ENCODE results near the gene APBA3.
A peak's percentile ranks its signal among the peaks of the same experiment; 100 is the strongest.

APBA3 gene, protein sequence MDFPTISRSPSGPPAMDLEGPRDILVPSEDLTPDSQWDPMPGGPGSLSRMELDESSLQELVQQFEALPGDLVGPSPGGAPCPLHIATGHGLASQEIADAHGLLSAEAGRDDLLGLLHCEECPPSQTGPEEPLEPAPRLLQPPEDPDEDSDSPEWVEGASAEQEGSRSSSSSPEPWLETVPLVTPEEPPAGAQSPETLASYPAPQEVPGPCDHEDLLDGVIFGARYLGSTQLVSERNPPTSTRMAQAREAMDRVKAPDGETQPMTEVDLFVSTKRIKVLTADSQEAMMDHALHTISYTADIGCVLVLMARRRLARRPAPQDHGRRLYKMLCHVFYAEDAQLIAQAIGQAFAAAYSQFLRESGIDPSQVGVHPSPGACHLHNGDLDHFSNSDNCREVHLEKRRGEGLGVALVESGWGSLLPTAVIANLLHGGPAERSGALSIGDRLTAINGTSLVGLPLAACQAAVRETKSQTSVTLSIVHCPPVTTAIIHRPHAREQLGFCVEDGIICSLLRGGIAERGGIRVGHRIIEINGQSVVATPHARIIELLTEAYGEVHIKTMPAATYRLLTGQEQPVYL

DNA sequence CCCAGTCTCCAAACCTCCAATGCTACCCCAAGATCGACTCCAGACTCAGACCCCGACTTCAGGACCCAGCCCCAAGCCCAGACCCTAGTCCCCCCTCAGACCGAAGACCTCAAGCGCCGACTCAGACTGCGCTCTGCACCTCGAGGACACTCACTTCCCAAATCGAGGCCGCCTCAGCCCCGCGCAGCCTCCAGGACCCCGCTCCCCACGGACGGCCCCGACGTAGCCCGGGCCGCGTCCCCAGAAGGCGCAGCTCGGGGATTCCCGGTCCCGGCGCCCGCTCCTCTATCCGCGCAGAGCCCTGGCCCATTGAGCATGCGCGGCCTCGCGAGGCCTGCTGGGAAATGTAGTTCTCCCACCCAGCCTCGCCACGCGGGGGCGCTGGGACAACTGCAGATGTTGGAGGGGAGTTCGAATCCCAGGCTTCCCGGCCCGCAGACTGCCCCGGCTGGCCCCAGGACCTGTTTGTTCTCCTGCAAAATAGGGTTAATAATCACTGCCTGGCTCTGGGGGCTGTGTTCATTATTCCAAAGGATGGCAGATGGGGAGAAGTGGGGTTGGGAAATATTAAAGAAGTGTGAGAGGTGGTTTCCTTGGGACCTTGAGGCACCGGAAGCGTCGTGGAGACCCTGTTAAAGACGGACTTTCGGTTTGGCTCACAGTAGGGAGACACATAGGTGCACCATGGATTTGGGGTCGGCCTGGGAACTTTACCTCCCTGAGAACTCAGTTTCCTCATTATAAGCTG lies at the start of gene APBA3:
Gene APBA3 (minus strand): TSS at position 311 of the 748 bp plus-strand sequence. CDS start 1,428 bp downstream, outside the sequence.
- peak; percentile 90 for DNase-seq

DNA sequence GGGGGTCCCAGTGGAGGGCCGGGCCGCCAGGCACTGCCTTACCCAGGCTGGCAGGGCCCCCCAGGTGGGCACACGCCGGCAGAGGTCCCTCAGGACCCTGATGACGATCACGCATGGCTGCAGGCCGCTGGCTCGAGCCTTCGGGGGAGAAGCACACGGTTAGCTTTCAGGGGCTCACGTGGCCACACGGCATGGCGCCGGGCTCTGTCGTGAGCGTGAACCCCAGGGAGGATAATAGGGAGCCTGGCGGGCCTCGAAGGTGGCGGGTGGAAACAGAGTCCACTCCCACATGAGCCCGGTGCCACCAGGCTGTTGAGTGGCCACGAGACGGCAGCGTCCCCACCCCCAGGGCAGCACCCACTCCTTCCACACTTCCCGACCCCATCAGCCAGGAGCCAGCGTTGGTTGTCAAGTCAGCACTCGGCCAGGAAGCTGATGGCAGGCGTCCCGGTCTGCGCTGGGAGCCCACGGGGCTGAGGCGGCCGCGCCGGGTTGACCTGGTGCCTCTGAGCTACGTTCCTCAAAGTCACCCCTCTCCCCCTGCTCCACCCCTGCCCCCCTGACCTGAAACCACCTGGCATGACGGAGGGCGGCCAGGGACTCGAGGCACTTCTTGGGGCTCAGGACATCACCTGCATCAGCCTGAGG lies 49.3 kb upstream of the APBA3 start:
- DNase-seq, result no peak

DNA sequence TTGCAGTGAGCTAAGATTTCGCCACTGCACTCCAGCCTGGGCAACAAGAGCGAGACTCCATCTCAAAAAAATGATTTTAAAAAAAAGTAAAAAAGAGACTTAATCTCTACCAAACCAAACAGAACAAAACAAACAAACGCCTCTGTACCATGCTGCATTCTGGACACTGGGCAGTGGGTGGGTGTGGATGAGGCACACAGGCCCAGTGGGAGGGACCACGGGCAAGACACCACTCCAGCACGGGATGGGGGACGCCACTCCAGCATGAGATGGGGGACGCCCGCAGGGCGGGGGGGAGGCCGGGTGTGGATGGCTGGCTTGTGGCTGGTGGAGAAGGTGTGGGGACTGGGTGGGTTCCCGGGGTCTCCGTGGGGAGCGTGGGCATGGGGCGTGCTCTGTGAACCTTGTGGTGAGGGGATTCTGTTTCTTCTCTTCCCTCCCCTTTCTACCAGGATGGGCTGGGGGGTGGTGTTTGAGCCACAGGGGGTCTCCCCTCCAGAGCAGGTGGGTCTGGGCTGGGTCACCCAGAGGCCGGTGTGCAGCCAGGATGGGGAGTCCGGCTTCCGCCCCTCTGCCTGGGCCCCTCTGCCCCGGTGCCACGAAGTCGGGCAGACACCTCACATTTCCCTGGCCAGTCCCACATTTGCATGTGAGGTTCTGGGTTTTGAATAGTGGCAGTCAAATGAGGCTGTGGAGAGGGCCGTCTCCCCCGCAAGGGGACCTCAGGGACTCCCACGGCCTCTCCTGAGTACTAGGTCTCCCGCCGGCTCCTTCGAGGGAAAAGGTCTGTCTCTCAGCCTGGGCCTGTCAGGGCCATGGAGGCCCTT lies 48.6 kb upstream of the APBA3 start:
- DNase-seq, result no peak

DNA sequence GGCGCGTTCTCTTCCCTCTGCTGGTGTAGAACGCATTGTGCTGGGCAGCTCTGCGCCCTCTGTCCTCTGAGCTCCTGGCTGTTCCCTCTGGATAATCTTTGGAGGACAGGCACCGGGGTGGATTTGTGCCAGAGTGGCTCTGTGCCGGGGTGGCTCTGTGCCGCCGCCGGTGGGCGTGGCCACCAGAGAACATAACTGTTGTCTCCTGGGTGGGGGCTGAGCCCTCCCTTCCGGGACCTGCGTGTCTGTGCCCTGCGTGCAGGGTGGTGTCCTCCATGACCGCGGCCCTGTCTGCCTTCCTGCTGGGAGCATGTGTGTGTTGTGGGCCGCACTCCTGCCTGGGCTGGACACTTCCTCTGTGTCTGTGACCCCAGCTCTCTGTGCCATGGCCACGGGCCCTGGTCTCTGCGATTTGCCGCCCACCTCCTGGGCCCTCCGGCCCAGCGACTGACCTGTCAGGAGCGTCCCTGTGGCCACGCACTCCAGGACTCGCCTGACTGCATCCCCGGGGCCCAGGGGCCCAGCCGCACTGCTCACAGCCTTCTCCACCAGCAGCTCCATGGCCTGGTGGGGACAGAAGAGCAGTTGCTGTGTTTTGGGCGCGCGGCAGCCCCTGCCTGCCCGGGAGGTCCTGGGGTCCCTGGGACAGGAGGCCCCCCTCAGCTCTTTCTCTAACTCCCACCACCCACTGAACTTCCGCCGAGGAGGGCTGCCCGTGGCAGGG lies 47.1 kb upstream of the APBA3 start:
- no peak for DNase-seq

DNA sequence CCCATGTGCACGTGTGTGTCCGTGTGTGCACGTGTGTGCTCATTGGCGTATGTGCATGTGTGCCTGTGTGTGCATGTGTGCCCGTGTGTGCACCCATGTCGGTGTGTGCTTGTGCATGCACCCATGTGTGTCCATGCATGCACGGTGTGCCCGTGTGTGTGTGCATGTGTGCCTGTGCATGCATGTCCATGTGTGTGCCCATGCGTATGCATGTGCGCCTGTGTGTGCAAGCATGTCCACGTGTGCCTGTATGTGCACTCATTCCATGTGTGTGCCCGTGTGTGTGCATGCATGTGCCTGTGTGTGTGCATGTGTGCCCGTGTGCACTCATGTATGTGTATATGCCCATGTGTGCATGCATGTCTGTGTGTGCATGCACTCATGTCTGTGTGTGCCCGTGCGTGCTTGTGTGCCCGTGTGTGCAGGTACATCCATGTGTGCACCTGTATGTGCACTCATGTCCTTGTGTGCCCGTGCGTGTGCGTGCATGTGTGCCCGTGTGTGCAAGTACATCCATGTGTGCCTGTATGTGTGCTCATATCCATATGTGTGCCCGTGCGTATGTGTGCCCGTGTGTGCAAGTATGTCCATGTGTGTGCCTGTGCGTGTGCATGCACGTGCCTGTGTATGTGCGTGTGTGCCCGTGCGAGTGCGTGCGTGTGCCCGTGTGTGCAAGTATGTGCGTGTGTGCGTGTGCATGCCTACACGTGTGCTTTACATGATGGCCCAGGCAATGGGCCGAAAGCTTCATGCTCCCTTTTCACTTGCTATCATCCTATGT lies 46.3 kb upstream of the APBA3 start:
- DNase-seq, result no peak

DNA sequence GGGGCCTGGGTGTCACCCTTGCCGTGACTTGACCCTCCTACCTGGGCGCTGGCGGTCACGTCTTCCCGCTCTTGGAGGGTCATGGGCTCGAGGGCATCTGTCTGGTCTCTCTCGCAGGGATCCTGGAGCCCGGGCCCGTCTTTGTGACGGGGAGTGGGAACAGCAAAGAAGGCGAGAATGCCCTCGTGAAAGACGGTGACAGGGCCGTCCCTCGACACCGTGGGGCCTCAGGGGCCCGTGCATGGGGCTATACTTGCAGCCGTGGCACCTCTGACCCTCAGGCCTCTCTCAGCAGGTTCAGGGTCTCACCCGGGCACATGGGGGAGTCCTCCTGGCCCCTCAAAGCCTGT lies 45.6 kb upstream of the APBA3 start:
- DNase-seq, result no peak

DNA sequence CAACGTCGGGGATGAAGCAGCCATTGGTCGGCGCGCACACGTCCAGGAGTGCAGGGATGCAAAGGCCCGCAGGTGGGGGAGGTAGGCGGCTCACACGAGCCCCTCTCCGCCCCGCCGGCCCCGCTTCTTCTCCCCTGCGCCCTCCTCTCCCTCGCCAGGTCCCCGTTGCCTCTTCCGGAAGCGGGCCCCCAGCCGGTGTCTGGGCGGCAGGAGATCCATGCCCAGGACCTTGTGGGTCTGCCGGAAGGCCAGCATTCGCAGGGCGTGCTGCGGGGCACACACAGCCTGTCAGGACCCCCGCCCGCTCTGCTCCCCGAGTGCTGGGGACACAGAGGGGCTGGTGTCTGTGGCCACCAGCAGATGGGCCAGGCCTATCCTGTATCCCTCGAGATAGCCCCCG lies 44.4 kb upstream of the APBA3 start:
- no peak for DNase-seq

DNA sequence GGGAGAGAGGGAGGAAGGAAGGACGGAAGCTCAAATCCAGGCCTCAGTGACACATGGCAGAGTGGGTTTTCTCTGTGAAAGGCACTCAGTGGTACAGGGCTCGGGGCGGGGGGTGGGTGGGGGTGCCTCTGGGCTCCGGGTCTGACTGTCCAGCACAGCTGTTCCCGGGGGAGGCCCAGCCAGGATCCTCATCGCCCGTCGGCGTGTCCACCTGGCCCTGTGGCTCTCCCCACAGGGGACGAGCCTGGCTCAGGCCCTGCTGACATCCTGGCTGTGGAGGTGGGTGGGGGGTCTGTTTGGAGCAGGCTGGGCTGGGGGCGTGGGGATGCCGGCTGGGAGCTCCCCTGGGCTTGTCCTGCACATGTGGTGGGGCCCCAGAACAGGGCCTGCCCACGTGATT lies 42.9 kb upstream of the APBA3 start:
- DNase-seq, result no peak

DNA sequence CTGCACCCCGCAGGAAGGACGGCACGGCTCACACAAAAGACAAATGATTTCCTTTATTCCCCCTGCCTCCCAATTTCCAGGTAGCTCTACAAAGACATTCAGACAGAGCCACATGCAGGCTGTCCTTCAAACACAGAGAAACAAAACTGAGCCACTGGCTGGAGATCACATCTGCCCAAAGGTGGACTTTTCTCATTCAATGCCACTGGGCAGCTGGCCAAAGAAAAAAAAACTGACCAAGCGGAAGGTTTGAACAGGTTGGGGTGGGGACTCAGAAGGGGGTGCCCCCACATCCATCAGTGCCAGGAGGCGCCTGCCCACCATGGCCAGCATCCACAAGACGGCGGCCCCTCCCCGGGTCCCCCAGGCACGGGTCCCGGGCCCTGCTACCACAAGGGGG lies 42.5 kb upstream of the APBA3 start:
- DNase-seq, result no peak

DNA sequence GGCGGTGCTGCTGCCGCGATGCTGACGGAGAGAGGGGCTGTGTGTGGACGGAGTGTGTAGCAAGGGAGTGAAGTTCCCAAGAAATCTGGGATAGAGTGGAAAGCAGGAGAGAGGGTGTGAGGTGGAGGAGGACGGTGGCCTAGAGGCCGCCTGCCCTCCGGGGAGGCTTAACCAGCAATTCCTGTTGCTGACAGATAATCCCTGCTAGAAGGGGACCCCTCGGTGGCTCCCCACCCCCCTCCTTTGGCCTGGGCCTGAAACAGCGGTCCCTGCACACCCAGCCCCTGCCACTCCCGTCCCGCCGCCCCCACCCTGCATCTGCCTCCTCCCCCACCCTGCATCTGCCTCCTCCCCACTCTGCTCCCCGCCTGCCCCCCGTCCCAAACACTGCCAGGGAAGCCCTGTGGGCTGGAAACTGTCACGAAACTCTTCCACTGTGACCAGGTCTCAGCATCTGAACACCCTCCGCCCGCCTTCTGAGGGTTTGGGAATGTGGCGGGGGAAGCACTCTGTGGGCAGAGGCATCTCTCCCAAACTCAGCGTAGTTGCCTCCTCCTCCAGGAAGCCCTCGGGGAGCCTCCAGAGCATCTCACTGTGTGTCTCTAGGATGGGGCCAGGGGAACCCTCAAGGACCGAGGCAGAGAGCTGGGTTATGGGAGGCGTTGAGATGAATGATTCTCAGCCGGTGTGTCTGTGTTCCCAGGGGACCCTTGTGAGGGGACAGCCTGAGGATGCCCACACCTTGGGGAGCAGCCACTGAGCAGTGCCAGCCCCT lies 41.8 kb upstream of the APBA3 start:
- no peak for DNase-seq

DNA sequence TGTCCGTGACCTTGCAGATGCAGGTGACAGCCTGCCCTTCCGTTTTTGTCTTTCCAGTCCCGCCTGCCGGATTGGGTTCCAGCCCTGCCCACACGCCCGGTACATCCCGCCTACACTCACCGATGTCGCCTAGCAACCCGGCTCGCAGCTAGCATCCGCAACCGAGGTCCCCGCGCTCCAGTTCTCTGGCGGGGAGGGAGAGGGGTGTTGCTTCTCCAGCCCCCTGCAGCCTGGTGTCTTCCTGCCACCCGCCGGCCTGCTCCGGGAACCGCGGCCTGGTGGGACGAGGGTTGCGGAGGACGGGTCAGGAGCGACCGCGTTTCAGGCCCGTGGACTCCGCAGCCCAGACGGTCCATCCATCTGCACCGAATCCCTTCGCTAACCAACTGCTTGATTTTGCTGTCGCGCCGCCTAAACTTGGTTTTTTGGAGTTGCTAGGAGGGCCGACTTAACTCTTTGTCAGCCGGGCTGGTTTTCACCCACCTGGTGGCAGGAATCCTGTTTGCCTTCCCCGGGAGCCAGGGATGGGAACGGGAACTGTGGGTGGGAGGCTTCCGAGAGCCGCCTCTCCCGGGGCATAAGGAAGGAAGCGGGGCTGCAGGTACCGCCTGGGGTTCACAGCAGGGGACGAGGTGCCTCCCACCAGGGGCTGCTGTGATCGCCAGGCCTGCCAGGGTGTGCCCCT lies 40.1 kb upstream of the APBA3 start:
- peak; percentile 62 for DNase-seq

DNA sequence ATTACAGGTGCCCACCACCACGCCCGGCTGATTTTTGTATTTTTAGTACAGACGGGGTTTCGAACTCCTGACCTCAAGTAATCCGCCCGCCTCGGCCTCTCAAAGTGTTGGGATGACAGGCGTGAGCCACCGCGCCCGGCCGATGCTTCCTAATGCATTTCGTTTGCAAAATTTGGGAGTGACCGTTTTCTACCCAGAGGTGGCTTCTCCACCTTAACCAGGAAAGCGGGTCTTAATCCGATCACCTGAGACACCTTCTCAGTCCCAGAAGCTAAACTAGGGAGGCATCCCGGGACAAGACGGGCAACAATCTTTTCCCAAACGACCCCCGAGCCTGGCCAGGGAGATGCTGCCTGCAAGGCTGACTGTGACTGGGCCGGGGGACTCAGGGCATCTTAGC lies 39.5 kb upstream of the APBA3 start:
- DNase-seq, result no peak

DNA sequence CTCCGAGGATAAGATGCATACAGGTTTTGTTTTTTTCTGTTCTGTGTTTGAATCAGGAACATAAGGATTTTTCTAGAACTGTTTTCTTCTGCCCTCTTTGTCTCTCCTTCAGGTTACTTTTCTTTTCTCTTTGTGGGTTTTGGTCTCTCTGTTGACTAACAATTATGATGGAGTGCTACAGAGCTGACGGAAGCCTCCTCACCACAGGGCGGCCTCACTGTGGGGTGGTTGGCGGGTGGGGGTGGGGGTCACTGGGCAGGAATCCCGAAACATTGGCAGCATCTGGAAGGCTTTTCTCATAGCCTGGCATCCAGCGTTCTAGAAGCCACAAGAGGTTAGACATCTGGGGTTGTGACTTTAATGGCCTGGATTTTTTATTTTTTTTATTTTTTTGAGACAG lies 36.6 kb upstream of the APBA3 start:
- no peak for DNase-seq

DNA sequence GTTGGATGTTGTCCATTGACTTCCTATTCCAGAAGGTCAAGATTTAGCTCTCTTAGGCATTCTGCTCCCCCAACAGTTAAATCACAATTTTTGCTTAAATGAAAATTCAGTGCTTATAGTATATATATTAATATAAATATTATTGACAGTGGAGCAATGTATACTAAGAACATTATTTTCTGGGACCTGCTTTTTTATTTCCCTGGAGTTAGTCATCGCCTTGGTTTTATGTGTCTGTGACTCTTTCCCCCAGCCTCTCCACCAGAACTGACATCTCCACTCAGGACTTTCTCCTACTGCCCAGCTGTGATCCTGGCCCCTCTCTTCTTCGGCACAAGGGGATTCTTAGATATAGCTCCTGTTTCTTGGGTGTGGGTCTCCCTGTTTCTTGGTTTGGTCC lies 34.9 kb upstream of the APBA3 start:
- no peak for DNase-seq

DNA sequence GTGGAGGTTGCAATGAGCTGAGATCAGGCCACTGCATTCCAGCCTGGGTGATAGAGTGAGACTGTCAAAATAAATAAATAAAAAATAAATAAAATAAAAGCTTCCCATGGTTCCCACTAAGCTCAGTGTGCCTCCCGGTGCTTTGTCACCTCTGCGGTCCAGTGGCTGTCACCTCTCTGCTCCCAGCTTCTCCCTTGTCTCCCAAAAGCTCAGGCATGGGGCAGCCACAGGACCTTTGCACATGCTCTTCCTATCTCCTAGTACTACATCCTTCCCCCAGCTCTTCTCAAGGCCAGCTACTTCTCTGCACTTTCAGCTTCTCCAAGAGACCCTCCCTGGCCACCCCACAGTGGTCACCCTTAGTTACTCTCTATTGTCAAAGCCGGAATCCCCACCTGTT lies 32.3 kb upstream of the APBA3 start:
- DNase-seq, result no peak

DNA sequence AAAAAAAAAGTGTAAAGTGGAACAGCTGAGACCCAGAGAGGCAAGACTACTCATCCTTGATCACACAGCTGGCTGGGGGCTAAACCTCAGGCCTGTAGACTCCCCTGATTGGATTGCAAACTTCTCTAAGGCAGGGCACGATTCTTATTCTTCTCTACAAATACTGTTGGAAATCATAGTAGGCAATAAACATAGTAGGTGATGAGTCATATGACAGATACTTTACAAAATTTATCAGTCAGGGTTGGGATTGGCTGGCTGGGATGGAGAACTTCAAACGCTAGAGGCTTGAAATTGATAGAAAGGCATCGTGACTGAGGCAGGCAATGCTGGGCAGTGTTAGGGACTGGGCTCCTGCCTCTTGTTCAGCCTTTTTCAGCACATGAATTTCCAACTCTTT lies 30.6 kb upstream of the APBA3 start:
- no peak for DNase-seq

DNA sequence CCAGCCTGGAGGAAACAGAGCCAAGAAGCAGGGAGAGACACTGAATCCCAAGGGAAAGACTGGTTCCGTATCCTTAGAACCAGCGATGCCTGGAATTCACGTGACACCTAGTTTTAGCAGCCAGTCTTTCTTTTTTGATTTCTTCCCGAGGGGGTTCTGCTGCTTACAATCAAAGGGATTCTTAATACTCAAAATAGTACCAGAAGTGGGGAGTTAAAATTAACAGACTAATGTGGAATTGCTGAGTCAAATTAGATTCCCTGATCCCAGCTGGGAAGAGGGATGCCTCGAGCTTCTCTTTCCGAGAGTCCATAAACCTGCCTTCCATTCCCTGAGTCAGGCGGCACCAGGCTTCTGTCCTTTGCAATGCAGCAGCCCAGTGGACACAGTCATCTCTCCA lies 29.4 kb upstream of the APBA3 start:
- no peak for DNase-seq

DNA sequence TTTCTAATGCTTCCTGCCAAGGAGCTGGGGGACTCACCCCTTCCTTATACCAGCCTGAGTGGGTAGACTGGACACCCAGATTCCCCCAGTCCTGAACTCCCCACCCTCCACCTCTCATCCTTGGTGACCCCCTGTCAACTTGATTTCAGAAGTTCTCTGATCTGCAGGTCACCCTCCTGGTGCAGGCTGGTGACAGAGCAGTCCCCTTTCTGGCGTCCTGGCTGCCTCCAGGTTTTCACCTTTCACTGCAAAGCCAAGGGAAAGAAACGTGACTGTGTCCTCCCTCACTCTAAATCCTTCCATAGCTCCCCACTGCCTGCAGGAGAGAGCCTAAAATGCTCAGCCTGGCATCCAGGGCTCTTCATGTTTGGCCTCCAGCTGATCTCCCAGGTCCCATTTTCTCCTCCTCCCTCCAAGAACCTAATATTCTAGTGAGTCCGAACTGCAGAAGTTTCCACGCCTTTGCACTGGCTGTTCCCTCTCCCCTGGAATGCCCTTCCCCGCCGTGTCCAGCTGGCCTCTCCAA lies 28.8 kb upstream of the APBA3 start:
- no peak for DNase-seq

DNA sequence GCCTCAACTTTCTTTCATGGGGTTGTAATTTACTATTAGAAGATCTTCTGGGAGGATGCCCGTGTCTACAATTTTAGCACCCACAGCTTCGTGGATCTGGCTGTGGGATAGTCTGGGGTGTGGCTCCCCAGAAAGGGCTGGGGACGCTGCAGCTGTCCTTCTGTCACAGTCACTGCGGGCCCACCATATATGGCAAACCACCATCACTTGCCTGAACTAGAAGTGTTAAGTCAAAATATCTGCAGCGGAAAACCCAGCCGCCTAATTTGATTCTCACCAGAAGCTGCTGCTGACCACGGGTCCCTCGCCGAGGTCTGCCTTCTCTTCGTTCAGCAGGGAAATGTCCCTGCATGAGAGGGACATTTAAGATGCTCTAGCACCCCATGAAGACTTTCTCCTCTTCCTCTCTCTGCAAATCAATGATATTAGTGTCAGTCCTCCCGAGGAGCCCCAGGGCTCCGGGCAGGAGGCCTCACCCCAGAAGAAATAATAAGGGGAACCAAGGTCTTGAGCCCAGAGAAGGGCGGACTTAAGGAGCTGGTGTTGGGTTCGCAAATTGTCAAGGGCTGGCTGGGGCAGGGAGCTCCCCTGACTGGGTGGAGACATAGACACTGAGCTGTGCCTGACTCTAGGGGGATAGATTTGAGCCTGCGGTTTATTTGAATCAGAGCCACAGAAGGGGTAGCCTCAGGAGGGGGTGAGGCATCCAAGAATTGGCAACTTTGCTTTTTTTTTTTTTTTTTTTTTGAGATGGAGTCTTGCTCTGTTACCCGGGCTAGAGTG lies 27.7 kb upstream of the APBA3 start:
- no peak for DNase-seq
